KMS-11 (cell line): ENCODE data around the gene SPDYE6.
"Not testable (repeated sequence)": the region's sequence is repeated elsewhere in the genome, so short reads cannot be mapped to it uniquely, and the experiment has no call there.

Source experiments
- H2AFZ ChIP-seq: fragments of 200-600 bp; sonication (generic); 2 replicates; pipeline ENCODE4 v1.6.1; 2016; ENCODE audit warnings: antibody characterized with exemption, mixed run types, low read depth
- H3K27ac ChIP-seq: fragments of 200-600 bp; sonication (generic); 2 replicates; pipeline ENCODE4 v1.6.1; 2016; ENCODE audit warnings: mild to moderate bottlenecking, mixed run types
- H3K27me3 ChIP-seq: fragments of 200-600 bp; sonication (generic); 2 replicates; pipeline ENCODE4 v1.6.1; 2017; ENCODE audit warnings: mild to moderate bottlenecking, low read depth, mixed run types, moderate library complexity; ENCODE audit not compliant: insufficient read depth
- H3K36me3 ChIP-seq: fragments of 200-600 bp; sonication (generic); 2 replicates; pipeline ENCODE4 v1.6.1; 2017; ENCODE audit warnings: mild to moderate bottlenecking, mixed run types; ENCODE audit not compliant: insufficient read depth
- H3K4me1 ChIP-seq: fragments of 200-600 bp; sonication (generic); 2 replicates; pipeline ENCODE4 v1.6.1; 2016; ENCODE audit warnings: mild to moderate bottlenecking, low read depth, mixed run types; ENCODE audit not compliant: poor library complexity, severe bottlenecking
- H3K4me2 ChIP-seq: fragments of 200-600 bp; sonication (generic); 2 replicates; pipeline ENCODE4 v1.7.0; 2016; ENCODE audit warnings: mild to moderate bottlenecking, mixed run types
- H3K4me3 ChIP-seq: fragments of 200-600 bp; sonication (generic); IDR thresholded peaks from 2 replicates; pipeline ENCODE4 v1.6.1; 2017; ENCODE audit warnings: low read depth, low read length, mixed read lengths; ENCODE audit not compliant: insufficient read depth
- H3K79me2 ChIP-seq: fragments of 200-600 bp; sonication (generic); 2 replicates; pipeline ENCODE4 v1.6.1; 2016; ENCODE audit warnings: low read depth, mixed run types; ENCODE audit not compliant: insufficient read depth
- H3K9ac ChIP-seq: fragments of 200-600 bp; sonication (generic); 2 replicates; pipeline ENCODE4 v1.6.1; 2016; ENCODE audit warnings: mild to moderate bottlenecking, mixed run types
- H4K20me1 ChIP-seq: fragments of 200-600 bp; sonication (generic); 2 replicates; pipeline ENCODE4 v1.6.1; 2016; ENCODE audit warnings: mild to moderate bottlenecking, mixed run types; ENCODE audit not compliant: insufficient read depth
- CTCF ChIP-seq: fragments of 200-600 bp; sonication (generic); conservative IDR thresholded peaks from 2 replicates; pipeline ENCODE4 v1.6.1; 2017; ENCODE audit warnings: low read depth, mild to moderate bottlenecking, antibody characterized with exemption, low read length, moderate library complexity, mixed read lengths

The SPDYE6 gene

GRCh38 chr7:102387064-102387463 is 30.8 kb upstream of the SPDYE6 start:
- no peak for TF ChIP-seq CTCF
- Histone ChIP-seq H3K27me3 (no peaks in the 10 kb centered on the region), H2AFZ (no peak overlapping the region), H3K4me3 (no peak overlapping the region), H3K4me2 (no peak overlapping the region), H3K9ac (no peak overlapping the region), H3K27ac (no peak overlapping the region), H3K4me1 (peaks cover 14% of the 10 kb centered on the region), H4K20me1 (no peaks in the 10 kb centered on the region), H3K79me2 (no peaks in the 10 kb centered on the region), H3K36me3 (no peaks in the 10 kb centered on the region)

- H3K27ac ChIP-seq, H3K4me2 ChIP-seq: not testable (repeated sequence)
Observed at GRCh38 chr7:102381696-102382425, 25.6 kb upstream of the SPDYE6 start.

GRCh38 chr7:102380837-102381236 is 24.6 kb upstream of the SPDYE6 start:
- H3K36me3 ChIP-seq, H4K20me1 ChIP-seq, H3K4me3 ChIP-seq, H3K27ac ChIP-seq, H3K79me2 ChIP-seq, H3K4me1 ChIP-seq, H3K9ac ChIP-seq, H3K4me2 ChIP-seq, H3K27me3 ChIP-seq, H2AFZ ChIP-seq: not testable (repeated sequence)

More at GRCh38 chr7:102381696-102382425, 25.6 kb upstream of the SPDYE6 start:
- not testable (repeated sequence) for H4K20me1 ChIP-seq, H3K4me1 ChIP-seq, H3K36me3 ChIP-seq, H3K79me2 ChIP-seq, H2AFZ ChIP-seq, H3K27me3 ChIP-seq, H3K4me3 ChIP-seq, H3K9ac ChIP-seq

- peaks cover 4% of the 10 kb centered on the region; the same call in 1 of the 2 replicates for H3K36me3 ChIP-seq
- no peaks in the 10 kb centered on the region for H3K4me1 ChIP-seq
- no peak overlapping the region for H3K4me3 ChIP-seq
- no peak overlapping the region for H3K9ac ChIP-seq
- H2AFZ ChIP-seq: no peak overlapping the region
- peaks cover 32% of the 10 kb centered on the region for H3K79me2 ChIP-seq
- TF ChIP-seq CTCF: no peak
- no peaks in the 10 kb centered on the region for H4K20me1 ChIP-seq
- no peak overlapping the region for H3K4me2 ChIP-seq
- H3K27me3 ChIP-seq: no peaks in the 10 kb centered on the region
- H3K27ac ChIP-seq: no peak overlapping the region
Observed at GRCh38 chr7:102376964-102377466, 20.8 kb upstream of the SPDYE6 start.

- H2AFZ ChIP-seq, H3K4me1 ChIP-seq, H3K27me3 ChIP-seq, H3K9ac ChIP-seq, H3K27ac ChIP-seq, H3K36me3 ChIP-seq, H4K20me1 ChIP-seq, H3K4me2 ChIP-seq, H3K4me3 ChIP-seq: not testable (repeated sequence)
- H3K79me2 ChIP-seq: peaks cover 49% of the 10 kb centered on the region
Observed at GRCh38 chr7:102372796-102373195, 16.6 kb upstream of the SPDYE6 start.

- not testable (repeated sequence) for H4K20me1 ChIP-seq, H3K4me3 ChIP-seq, H3K4me1 ChIP-seq, H3K9ac ChIP-seq, H3K4me2 ChIP-seq, H3K27me3 ChIP-seq, H2AFZ ChIP-seq, H3K36me3 ChIP-seq, H3K27ac ChIP-seq
- peaks cover 57% of the 10 kb centered on the region for H3K79me2 ChIP-seq
Observed at GRCh38 chr7:102370038-102370437, 13.8 kb upstream of the SPDYE6 start.

GRCh38 chr7:102365390-102365789 is 9.1 kb upstream of the SPDYE6 start:
- not testable (repeated sequence) for H3K27me3 ChIP-seq, H3K4me3 ChIP-seq, H3K36me3 ChIP-seq, H2AFZ ChIP-seq, H3K27ac ChIP-seq, H4K20me1 ChIP-seq, H3K4me2 ChIP-seq, H3K9ac ChIP-seq
- H3K4me1 ChIP-seq: peaks cover 14% of the 10 kb centered on the region
- H3K79me2 ChIP-seq: peaks cover 34% of the 10 kb centered on the region

GRCh38 chr7:102364394-102364886 is 8.2 kb upstream of the SPDYE6 start:
- peak overlapping the region; percentile 73; the same call in 1 of the 2 replicates for H3K9ac ChIP-seq
- H3K27me3 ChIP-seq, H2AFZ ChIP-seq, H4K20me1 ChIP-seq, H3K4me3 ChIP-seq, H3K36me3 ChIP-seq: not testable (repeated sequence)
- peaks cover 12% of the 10 kb centered on the region for H3K4me1 ChIP-seq
- H3K79me2 ChIP-seq: peaks cover 27% of the 10 kb centered on the region
- H3K27ac ChIP-seq: peak overlapping the region; percentile 26; the same call in 1 of the 2 replicates
- H3K4me2 ChIP-seq: peak overlapping the region; percentile 36
